ENCODE measurements around the gene MRPL20. TPM values are rescaled to one million over a fixed set of nuclear protein-coding genes. Genes with fewer than 3 reads are reported as not detected.

Gene MRPL20
- total RNA-seq, 4 donors from 2014 or later = 58.2 to 94.1 (median 78.2) TPM

DNA sequence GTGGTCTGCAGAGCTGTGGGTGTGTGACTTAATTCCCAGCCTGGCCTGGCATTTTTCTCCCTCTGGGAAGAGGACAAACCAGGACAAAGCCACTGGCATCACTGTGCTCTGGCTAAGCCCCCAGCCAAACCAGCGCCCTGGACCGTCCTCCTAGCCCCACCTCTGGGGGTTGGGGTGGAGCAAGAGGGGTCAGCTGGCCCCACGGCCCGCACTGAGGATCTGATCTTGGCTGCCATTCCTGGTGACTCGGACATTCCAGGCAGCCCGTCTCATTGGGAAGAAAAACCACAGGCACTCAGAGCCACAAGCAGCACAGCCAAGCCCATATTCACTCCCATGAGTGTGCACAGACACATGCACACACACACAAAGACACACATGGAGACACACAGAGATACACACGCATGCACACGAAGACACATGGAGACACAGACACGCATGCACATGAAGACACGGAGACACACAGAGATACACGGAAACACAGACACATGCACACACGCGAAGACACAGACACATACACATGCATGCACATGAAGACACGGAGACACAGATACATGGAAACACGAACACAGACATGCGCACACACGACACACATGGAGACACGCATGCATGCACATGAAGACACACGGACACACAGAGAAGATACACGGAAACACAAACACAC, 46.5 kb downstream of the MRPL20 start:
- Histone ChIP-seq H3K4me3 (no peak overlapping the region), H3K36me3 (no peaks in the 10 kb centered on the region), H3K27ac (peak overlapping the region; percentile 41 to 92 (median 76)), H3K4me1 (peaks cover 0 to 45% (median 2%) of the 10 kb centered on the region in 4 donors), H3K9me3 (no peaks in the 10 kb centered on the region), H3K27me3 (no peaks in the 10 kb centered on the region)
- TF ChIP-seq, protein P1, sequence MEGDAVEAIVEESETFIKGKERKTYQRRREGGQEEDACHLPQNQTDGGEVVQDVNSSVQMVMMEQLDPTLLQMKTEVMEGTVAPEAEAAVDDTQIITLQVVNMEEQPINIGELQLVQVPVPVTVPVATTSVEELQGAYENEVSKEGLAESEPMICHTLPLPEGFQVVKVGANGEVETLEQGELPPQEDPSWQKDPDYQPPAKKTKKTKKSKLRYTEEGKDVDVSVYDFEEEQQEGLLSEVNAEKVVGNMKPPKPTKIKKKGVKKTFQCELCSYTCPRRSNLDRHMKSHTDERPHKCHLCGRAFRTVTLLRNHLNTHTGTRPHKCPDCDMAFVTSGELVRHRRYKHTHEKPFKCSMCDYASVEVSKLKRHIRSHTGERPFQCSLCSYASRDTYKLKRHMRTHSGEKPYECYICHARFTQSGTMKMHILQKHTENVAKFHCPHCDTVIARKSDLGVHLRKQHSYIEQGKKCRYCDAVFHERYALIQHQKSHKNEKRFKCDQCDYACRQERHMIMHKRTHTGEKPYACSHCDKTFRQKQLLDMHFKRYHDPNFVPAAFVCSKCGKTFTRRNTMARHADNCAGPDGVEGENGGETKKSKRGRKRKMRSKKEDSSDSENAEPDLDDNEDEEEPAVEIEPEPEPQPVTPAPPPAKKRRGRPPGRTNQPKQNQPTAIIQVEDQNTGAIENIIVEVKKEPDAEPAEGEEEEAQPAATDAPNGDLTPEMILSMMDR (IDR thresholded peaks at IDR 0.05) = no peak
- TF ChIP-seq POLR2A (IDR thresholded peaks at IDR 0.05) = no peak
- no peak for DNase-seq

DNA sequence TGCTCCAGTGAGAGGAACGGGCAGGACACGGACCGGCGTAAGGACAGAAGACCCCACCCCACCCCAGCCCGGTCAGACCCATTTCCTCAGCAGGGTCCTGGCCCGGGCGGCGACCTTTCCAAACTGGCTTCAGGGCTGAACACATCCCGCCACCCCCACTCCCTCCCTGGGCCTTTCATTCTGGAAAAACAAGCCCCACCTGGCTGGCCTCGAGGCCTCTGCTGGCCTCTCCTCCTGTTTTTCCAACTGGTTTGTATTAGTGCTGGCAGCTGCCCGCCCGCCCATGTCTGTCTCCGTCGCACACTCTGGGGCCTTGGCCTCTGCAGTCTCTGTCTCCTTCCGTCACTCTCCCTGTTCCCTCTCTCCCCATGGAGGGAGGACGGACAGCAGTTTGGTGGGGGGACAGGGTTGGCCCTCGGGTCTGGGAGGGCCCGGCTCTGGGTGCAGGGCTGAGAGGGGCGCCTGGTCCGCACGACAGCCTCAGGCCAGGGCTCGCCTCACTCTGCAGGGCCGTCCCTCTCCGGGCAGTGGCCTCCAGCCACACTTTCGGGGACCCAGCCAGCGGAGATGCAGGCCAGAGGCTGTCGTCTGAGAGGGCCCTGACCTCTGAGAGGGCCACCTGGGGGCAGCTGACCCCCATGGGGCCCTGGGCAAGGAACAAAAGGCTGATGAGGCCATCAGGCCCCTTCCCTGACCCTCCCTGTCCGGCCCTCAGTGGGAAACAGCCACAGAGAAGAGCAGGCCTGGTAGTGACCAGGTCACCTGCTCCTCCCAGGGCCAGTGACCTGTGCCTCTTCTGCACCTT, 47.2 kb downstream of the MRPL20 start:
- H3K27ac ChIP-seq = peak overlapping the region; percentile 41 to 92 (median 76)
- H3K27me3 ChIP-seq = peaks cover 0 to 8% of the 10 kb centered on the region in 2 donors
- peaks cover 0 to 52% (median 9%) of the 10 kb centered on the region in 4 donors for H3K4me1 ChIP-seq
- no peaks in the 10 kb centered on the region for H3K36me3 ChIP-seq
- no peak overlapping the region for H3K4me3 ChIP-seq
- H3K9me3 ChIP-seq = no peaks in the 10 kb centered on the region
- TF ChIP-seq, protein P1 (IDR thresholded peaks at IDR 0.05) = no peak
- TF ChIP-seq POLR2A (IDR thresholded peaks at IDR 0.05) = no peak
- no peak for DNase-seq

DNA sequence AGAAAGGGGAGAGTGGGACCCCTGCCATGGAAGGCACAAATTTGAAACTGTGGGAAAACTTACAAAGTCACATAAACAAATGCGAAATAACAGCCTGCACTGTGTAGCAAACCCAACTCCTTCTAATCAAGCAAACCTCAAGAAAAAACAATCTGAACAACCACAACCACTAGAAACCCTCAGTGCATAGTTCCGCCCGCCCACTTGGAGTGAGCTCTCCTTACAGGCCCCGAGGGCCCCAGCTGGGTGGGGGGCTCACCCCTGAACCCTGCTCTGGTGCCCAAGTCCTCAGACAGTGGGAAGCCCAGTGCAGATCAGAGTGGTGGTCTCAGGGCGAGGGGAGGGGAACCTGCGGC, 47.8 kb downstream of the MRPL20 start:
- Histone ChIP-seq H3K27ac (peak overlapping the region; percentile 64 to 92 (median 76)), H3K4me3 (no peak overlapping the region), H3K4me1 (peaks cover 2 to 58% (median 14%) of the 10 kb centered on the region in 4 donors), H3K9me3 (no peaks in the 10 kb centered on the region), H3K36me3 (peaks cover 0 to 2% (median 0%) of the 10 kb centered on the region in 3 donors), H3K27me3 (peaks cover 0 to 10% of the 10 kb centered on the region in 2 donors)
- DNase-seq = no peak
- TF ChIP-seq, protein P1 (IDR thresholded peaks at IDR 0.05) = no peak
- TF ChIP-seq POLR2A (IDR thresholded peaks at IDR 0.05) = no peak

DNA sequence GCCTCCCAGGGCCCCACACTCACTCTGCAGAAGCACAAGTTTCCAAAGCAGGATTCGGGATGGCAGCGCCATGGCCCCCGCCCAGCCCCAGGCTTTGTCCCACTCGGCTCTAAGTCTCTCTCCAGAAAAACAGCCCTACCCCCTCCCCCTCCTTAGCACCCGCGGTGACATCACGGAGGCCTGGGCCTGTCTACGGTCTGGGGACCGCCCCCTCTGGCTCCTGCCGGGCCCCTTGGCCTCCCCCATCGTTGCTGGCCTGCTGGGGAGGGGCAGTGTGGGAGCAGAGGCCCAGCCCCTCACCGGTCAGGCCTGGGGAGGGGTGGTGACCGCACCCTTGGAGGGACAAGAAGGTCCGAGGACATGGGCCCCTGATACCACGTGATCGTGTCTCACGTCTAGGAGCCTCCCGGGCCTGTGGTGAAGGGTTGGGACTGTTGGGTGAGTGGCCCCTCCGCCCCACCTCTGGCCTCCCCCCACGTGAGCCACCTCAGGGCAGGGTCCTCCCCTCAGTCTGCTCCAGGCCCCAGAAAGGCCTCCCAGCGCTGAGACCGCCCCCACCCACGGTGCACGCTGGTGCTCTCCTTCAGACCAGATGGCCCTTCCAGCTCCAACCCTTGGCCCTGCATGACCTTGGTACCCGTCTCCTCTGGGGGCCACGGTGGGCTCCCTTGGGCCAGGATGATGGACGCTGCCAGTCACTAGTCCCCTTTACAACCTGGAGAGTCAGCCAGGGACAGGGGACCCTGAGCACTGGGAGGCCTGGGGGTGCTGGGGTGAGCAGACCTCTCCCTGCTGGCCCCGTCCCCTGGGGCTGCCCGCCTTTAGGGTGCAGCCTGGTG, 48.4 kb downstream of the MRPL20 start, which contains the start of gene MXRA8:
TSS of gene MXRA8 (minus strand) at position 123 of the 839 bp plus-strand sequence. CDS start at position 72, 51 bp downstream.
- peak within 1 kb of the TSS; percentile 64 to 92 (median 76) for H3K27ac ChIP-seq
- H3K9me3 ChIP-seq = no peaks in the 10 kb centered on the region
- H3K27me3 ChIP-seq = peaks cover 0 to 10% of the 10 kb centered on the region in 2 donors
- TF ChIP-seq, protein P1 (IDR thresholded peaks at IDR 0.05) = no peak
- no peak for TF ChIP-seq POLR2A (IDR thresholded peaks at IDR 0.05)
- peak within 1 kb of the TSS; percentile 25 to 55 (median 35) for H3K4me3 ChIP-seq
- peaks cover 0 to 8% (median 0%) of the 10 kb centered on the region in 3 donors for H3K36me3 ChIP-seq
- peaks cover 2 to 65% (median 16%) of the 10 kb centered on the region in 4 donors for H3K4me1 ChIP-seq
- no peak for DNase-seq

DNA sequence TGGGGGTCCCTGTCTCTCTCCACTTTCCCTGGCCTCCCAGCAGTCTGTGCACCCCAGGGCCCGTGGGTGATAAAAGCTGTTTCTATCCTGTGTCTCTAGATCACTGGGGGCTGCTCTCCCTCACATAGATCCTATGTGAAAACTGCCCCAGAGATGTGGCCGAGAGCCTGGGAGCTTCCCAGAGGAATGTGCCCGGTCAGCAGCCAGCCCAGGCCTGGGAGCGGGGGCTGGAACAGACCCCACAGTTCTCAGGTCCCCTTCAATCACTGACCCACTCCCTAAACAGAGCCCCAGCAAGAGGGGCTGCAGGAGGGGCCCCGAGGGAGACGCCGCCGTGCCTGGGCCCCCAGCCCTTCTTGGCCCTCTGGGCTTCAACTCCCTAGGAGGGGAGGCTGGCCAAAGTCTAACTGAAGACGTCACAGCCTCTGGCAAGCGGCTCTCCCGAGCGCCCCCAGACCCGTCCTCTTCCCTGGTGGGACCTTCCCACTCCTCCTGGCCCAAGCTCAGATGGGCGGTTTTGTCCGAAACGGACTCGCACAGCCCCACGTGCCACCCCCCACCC, 49.1 kb downstream of the MRPL20 start:
- peak overlapping the region; percentile 25 to 55 (median 35) for H3K4me3 ChIP-seq
- peaks cover 0 to 10% of the 10 kb centered on the region in 2 donors for H3K27me3 ChIP-seq
- DNase-seq = no peak
- no peaks in the 10 kb centered on the region for H3K9me3 ChIP-seq
- peaks cover 0 to 8% (median 0%) of the 10 kb centered on the region in 3 donors for H3K36me3 ChIP-seq
- H3K27ac ChIP-seq = peak overlapping the region; percentile 64 to 92 (median 76)
- TF ChIP-seq POLR2A (IDR thresholded peaks at IDR 0.05) = no peak
- TF ChIP-seq, protein P1 (IDR thresholded peaks at IDR 0.05) = no peak
- H3K4me1 ChIP-seq = peaks cover 2 to 72% (median 21%) of the 10 kb centered on the region in 4 donors

Measured in Peyer's patch (tissue), 4 donors.